IPS-NIHi7 (cell line): ENCODE results near the gene AOC3.

Source experiments
- DNase-seq: peaks from one replicate; pipeline ENCODE4 v3.0.0; 2012; ENCODE audit warnings: mixed read lengths; ENCODE audit errors: extremely low spot score

AOC3 gene

GRCh38 chr17:42850954-42851353, at the start of gene AOC3:
Gene AOC3 (plus strand): TSS chr17:42851199. CDS start chr17:42851344, 145 bp downstream.
- DNase-seq: no peak

GRCh38 chr17:42803074-42803883, 47.7 kb upstream of the AOC3 start:
- no peak for DNase-seq

GRCh38 chr17:42804918-42805367, 46.1 kb upstream of the AOC3 start:
- DNase-seq: no peak

GRCh38 chr17:42806249-42806648, 44.8 kb upstream of the AOC3 start:
- DNase-seq: no peak

- DNase-seq: no peak
Measured at GRCh38 chr17:42809250-42809649, 41.7 kb upstream of the AOC3 start.

- no peak for DNase-seq
Measured at GRCh38 chr17:42814633-42815399, 36.2 kb upstream of the AOC3 start.

GRCh38 chr17:42817866-42818265, 33.1 kb upstream of the AOC3 start:
- DNase-seq: no peak

- DNase-seq: no peak
Measured at GRCh38 chr17:42818379-42818778, 32.6 kb upstream of the AOC3 start.

- DNase-seq: peak; percentile 83
Measured at GRCh38 chr17:42819939-42820535, 31.0 kb upstream of the AOC3 start.

- DNase-seq: no peak
Measured at GRCh38 chr17:42821176-42821575, 29.8 kb upstream of the AOC3 start.

- no peak for DNase-seq
Measured at GRCh38 chr17:42827472-42827871, 23.5 kb upstream of the AOC3 start.

- DNase-seq: no peak
Measured at GRCh38 chr17:42830971-42831370, 20.0 kb upstream of the AOC3 start.

GRCh38 chr17:42832213-42832933, 18.6 kb upstream of the AOC3 start:
- no peak for DNase-seq

GRCh38 chr17:42832934-42833766, 17.8 kb upstream of the AOC3 start, which contains the start of gene PSME3:
Gene PSME3 (plus strand): TSS chr17:42833397. CDS start chr17:42833632, 235 bp downstream.
- peak; percentile 94 for DNase-seq

- DNase-seq: no peak
Measured at GRCh38 chr17:42833767-42834422, 17.1 kb upstream of the AOC3 start.

- DNase-seq: no peak
Measured at GRCh38 chr17:42835732-42836131, 15.3 kb upstream of the AOC3 start.

GRCh38 chr17:42841975-42842685, 8.9 kb upstream of the AOC3 start:
- no peak for DNase-seq

GRCh38 chr17:42843358-42843934, 7.6 kb upstream of the AOC3 start:
- peak; percentile 86 for DNase-seq

GRCh38 chr17:42844271-42844670, 6.7 kb upstream of the AOC3 start, which contains the start of gene AOC2:
Gene AOC2 (plus strand): TSS chr17:42844580. CDS start chr17:42844627, 47 bp downstream.
- no peak for DNase-seq
